Measurements from ENCODE around the gene NKX6-2.

- TF ChIP-seq CTCF (IDR thresholded peaks at IDR 0.05; ENCODE audit: poor library complexity) (no peak), EZH2 (IDR thresholded peaks at IDR 0.05; ENCODE audit: borderline replicate concordance) (no peak), EZH2phosphoT487 (IDR thresholded peaks at IDR 0.05; ENCODE audit: low read depth, severe bottlenecking, unreplicated experiment) (no peak)
Measured at GRCh38 chr10:132810807-132811700, 25.1 kb upstream of the NKX6-2 start.
